Pancreas (tissue), 10 donors: ENCODE data around the gene RHOD. TPM values are rescaled to one million over a fixed set of nuclear protein-coding genes. Genes with fewer than 3 reads are reported as not detected.

Source experiments
- ATAC-seq, 4 donors: fragments of 200-7000 bp; cut with Tn5 transposase; one replicate each; pipeline versions ENCODE4 v1.8.0 to v1.9.1; 2020; ENCODE audit warnings: mild to moderate bottlenecking in 4 of 4, moderate library complexity in 4 of 4
- DNase-seq, 6 donors: peaks; one replicate each; pipeline ENCODE4 v3.0.0-alpha.2; 2020
- FAIRE-seq: peaks from 2 replicates; lab custom pipeline; 2012; peaks lifted over from hg19 to GRCh38; lab: Jason Lieb, UNC
- H3K27ac ChIP-seq, 4 donors: fragments of 200-600 bp; sonication (generic); 1 replicate in 3 of 4; 2 replicates in 1 of 4; pipeline versions ENCODE4 v1.5.0 to v1.8.0; 2020
- H3K27me3 ChIP-seq, 4 donors: fragments of 200-600 bp; one replicate each; pipeline ENCODE4 v1.8.0; 2021
- H3K36me3 ChIP-seq, 3 donors: fragments of 200-600 bp; sonication (generic) in 1 of 3; one replicate each; pipeline versions ENCODE4 v1.5.0 to v1.8.0; 2020 to 2021
- H3K4me1 ChIP-seq, 3 donors: fragments of 200-600 bp; one replicate each; pipeline ENCODE4 v1.8.0; 2021
- H3K4me3 ChIP-seq, 4 donors: fragments of 200-600 bp; sonication (generic) in 2 of 4; one replicate each; pipeline versions ENCODE4 v1.5.0 to v1.8.0; 2020 to 2021
- H3K9me3 ChIP-seq, 4 donors: fragments of 200-600 bp; one replicate each; pipeline ENCODE4 v1.8.0; 2021
- CTCF ChIP-seq, 4 donors: fragments of 200-600 bp; sonication (generic) in 3 of 4; IDR thresholded peaks; one replicate each; pipeline versions ENCODE4 v1.5.0 to v1.8.0; 2021; ENCODE audit warnings: antibody characterized with exemption in 4 of 4
- WGBS, 2 donors: extraction: QIAGEN DNeasy Blood & Tissue Kit; methylation state at CpG; one replicate each; pipeline ENCODE4 v1.1.7; 2013; 5-methylcytosine and 5-hydroxymethylcytosine counted together
- intact Hi-C, 3 donors: fragments of 100-400 bp; cut with DNase I; formaldehyde crosslinking; loops; one replicate each; pipeline versions ENCODE4 v1.11.1 to v1.14.2; 2022
- polyA plus RNA-seq, 2 donors: library from polyadenylated mRNA; stranded (reverse); fragments of 200-250 nt; gene quantifications; one replicate each; pipeline ENCODE4 v1.2.3, GENCODE V29; 2013
- total RNA-seq, 6 donors: library from RNA; stranded (reverse); fragmentation: NEBNext Ultra II Directional in 4 of 6; extraction: Animal tissue kit (Norgen Biotek cat#: 25700) in 4 of 6; gene quantifications; one replicate each; pipeline versions ENCODE4 v1.2.1 to v1.2.4, GENCODE V29; 2021 to 2023
- donor health status: healthy with polysubstance abuse.
- donor health status: DM: no; HTN: no; CAD: no; lungs with moderate emphysema.
- donor health status: DM: no; HTN: no; CAD: no.
- donor health status: control.
- donor health status: control.
- donor health status: Bipolar disorder and iron deficiency.
- donor health status: DM: yes; HTN: yes; CAD: no.
- donor health status: DM: no; HTN: no; CAD: no.
- donor health status: DM: no; HTN: no; CAD: no.
- donor health status: DM: yes; HTN: yes; CAD: no.

Gene RHOD
- total and polyA plus RNA-seq, 8 donors: 14.9 to 45.8 (median 18.6) TPM

GRCh38 chr11:67025750-67026149 is 30.9 kb upstream of the RHOD start:
- H3K9me3 ChIP-seq: no peaks in the 10 kb centered on the region
- WGBS, 2 donors: 77 to 94% methylated on average over 8 of the region's 8 CpGs
- no peak for FAIRE-seq
- intact Hi-C loops: no loop called here
- no peaks in the 10 kb centered on the region for H3K36me3 ChIP-seq
- no peak for ATAC-seq
- DNase-seq: no peak
- no peak for TF ChIP-seq CTCF (IDR thresholded peaks at IDR 0.05)
- H3K27ac ChIP-seq: no peak overlapping the region
- H3K4me3 ChIP-seq: no peak overlapping the region
- H3K27me3 ChIP-seq: no peaks in the 10 kb centered on the region
- peaks cover 0 to 3% (median 0%) of the 10 kb centered on the region in 3 donors for H3K4me1 ChIP-seq

- DNase-seq (no peak), FAIRE-seq (no peak), ATAC-seq (no peak)
- no peaks in the 10 kb centered on the region for H3K36me3 ChIP-seq
- 87 to 91% methylated on average over 5 of the region's 5 CpGs for WGBS, 2 donors
- no peak overlapping the region for H3K27ac ChIP-seq
- H3K27me3 ChIP-seq: no peaks in the 10 kb centered on the region
- H3K4me3 ChIP-seq: no peak overlapping the region
- no peaks in the 10 kb centered on the region for H3K9me3 ChIP-seq
- intact Hi-C loops: no loop called here
- peaks cover 0 to 3% (median 0%) of the 10 kb centered on the region in 3 donors for H3K4me1 ChIP-seq
- TF ChIP-seq CTCF (IDR thresholded peaks at IDR 0.05): no peak
These were observed 29.7 kb upstream of the RHOD start for GRCh38 chr11:67026941-67027340.

GRCh38 chr11:67027483-67027930 is 29.1 kb upstream of the RHOD start:
- ATAC-seq (peak in 1 of 4 donors; percentile 35), DNase-seq (no peak), FAIRE-seq (no peak)
- Histone ChIP-seq H3K27ac (no peak overlapping the region), H3K9me3 (no peaks in the 10 kb centered on the region), H3K4me3 (no peak overlapping the region), H3K27me3 (no peaks in the 10 kb centered on the region), H3K4me1 (peaks cover 0 to 3% (median 0%) of the 10 kb centered on the region in 3 donors), H3K36me3 (no peaks in the 10 kb centered on the region)
- 63 to 66% methylated on average over 12 of the region's 12 CpGs for WGBS, 2 donors
- intact Hi-C loops: no loop called here
- no peak for TF ChIP-seq CTCF (IDR thresholded peaks at IDR 0.05)

- Histone ChIP-seq H3K27me3 (no peaks in the 10 kb centered on the region), H3K9me3 (no peaks in the 10 kb centered on the region), H3K4me3 (no peak overlapping the region), H3K36me3 (no peaks in the 10 kb centered on the region), H3K27ac (no peak overlapping the region), H3K4me1 (no peaks in the 10 kb centered on the region)
- no peak for FAIRE-seq
- 86 to 91% methylated on average over 6 of the region's 6 CpGs for WGBS, 2 donors
- no peak for ATAC-seq
- no peak for DNase-seq
- intact Hi-C loops: no loop called here
- no peak for TF ChIP-seq CTCF (IDR thresholded peaks at IDR 0.05)
These were observed 28.6 kb upstream of the RHOD start for GRCh38 chr11:67027943-67028542.

- Histone ChIP-seq H3K27me3 (no peaks in the 10 kb centered on the region), H3K9me3 (no peaks in the 10 kb centered on the region), H3K36me3 (no peaks in the 10 kb centered on the region), H3K27ac (no peak overlapping the region), H3K4me3 (no peak overlapping the region), H3K4me1 (no peaks in the 10 kb centered on the region)
- ATAC-seq: no peak
- no peak for DNase-seq
- no peak for FAIRE-seq
- TF ChIP-seq CTCF (IDR thresholded peaks at IDR 0.05): no peak
- intact Hi-C loops: no loop called here
- 81 to 86% methylated on average over 6 of the region's 6 CpGs for WGBS, 2 donors
These were observed 27.5 kb upstream of the RHOD start for GRCh38 chr11:67029146-67029545.
